Sigmoid colon (tissue), 4 donors: ENCODE results near the gene SPRYD3.

Experiments
- EP300 ChIP-seq, 4 donors: sonication (generic); formaldehyde crosslinking; IDR thresholded peaks; one replicate each; pipeline ENCODE4 v1.6.1; 2017; ENCODE audit warnings: antibody characterized with exemption in 4 of 4
- POLR2A ChIP-seq, 2 donors: fragments of 450-650 bp; IDR thresholded peaks; one replicate each; pipeline ENCODE4 v1.6.1; 2016; ENCODE audit warnings: antibody characterized with exemption in 2 of 2, mild to moderate bottlenecking in 2 of 2, moderate library complexity in 2 of 2

- TF ChIP-seq EP300 (IDR thresholded peaks at IDR 0.05) (no peak), POLR2A (IDR thresholded peaks at IDR 0.05) (no peak)
Measured at GRCh38 chr12:53105712-53106439, 26.7 kb upstream of the SPRYD3 start.
